ENCODE data around the gene STT3B. TPM values are rescaled to one million over a fixed set of nuclear protein-coding genes. Genes with fewer than 3 reads are reported as not detected.

The STT3B gene
- total RNA-seq, 1 experiment from 2014 or later = 202 TPM

GRCh38 chr3:31550452-31551251, 17.9 kb downstream of the STT3B start:
- DNase-seq (ENCODE audit: low spot score) = peak; percentile 41

GRCh38 chr3:31551646-31552045, 18.9 kb downstream of the STT3B start:
- DNase-seq (ENCODE audit: low spot score) = no peak

GRCh38 chr3:31552103-31552502, 19.4 kb downstream of the STT3B start:
- DNase-seq (ENCODE audit: low spot score) = no peak

DNA sequence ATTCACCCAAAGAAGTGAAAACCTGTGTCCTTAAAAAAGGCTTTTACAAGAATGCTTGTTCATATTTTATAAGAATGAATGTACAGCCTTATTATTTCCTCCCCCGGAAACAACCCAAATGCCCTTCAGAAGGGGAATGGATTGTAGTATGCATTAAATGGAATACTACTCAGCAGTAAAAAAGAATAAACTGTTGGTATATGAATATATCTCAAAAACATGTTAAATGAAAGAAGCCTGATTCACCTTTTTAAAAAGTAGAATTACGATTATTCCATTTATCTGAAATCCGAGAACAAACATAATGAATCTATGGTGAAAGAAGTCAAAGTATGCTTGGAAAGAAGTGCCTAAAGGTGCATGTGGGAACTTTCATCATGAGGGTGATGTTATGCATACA, 20.5 kb downstream of the STT3B start:
- no peak for DNase-seq (ENCODE audit: low spot score)

DNA sequence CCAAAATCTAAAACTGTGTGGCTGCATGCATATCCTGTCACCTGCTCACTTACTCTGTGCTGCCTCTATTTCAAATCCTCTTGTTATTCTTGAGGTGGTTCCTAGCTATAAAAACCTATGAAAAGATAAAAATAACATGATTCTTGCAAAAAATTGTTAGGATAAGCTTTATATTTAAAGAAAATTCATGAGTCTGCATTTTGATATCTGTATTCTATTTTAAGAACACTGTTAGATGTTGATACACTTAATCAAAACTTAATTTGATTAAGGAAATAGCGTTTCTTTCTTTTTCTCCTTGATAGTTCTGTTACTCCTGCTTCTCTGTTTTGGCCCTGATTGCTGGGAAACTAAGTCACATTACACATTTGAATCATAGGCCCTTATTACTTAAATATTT, 22.5 kb downstream of the STT3B start:
- DNase-seq (ENCODE audit: low spot score) = no peak

DNA sequence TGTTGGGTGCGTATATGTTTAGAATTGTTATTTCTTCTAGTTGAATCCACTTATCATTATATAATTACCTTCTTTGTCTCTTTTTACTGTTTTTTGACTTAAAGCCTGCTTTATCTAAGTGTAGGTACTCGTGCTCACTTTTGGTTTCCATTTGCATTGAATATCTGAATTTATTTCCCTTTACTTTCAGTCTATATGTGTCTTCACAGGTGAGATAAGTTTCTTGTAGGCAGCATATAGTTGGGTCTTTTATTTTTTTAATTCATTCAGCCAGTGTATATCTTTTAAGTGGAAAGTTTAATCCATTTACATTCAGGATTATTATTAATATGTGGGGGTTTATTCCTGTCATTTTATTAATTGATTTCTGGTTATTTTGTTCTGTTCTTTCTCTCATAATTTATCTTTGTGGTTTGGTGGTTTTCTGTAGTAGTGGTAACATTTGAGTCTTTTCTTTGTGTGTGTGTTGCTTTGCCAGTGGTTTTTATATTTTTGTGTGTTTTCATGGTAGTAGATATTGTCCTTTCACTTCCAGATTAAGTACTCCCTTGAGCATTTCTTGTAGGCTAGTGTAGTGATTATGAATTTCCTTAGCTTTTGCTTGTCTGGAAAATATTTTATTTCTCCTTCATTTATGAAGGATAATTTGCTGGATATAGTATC, 27.3 kb downstream of the STT3B start:
- DNase-seq (ENCODE audit: low spot score) = no peak

- DNase-seq (ENCODE audit: low spot score) = no peak
Measured at GRCh38 chr3:31561891-31562290, 29.2 kb downstream of the STT3B start.

DNA sequence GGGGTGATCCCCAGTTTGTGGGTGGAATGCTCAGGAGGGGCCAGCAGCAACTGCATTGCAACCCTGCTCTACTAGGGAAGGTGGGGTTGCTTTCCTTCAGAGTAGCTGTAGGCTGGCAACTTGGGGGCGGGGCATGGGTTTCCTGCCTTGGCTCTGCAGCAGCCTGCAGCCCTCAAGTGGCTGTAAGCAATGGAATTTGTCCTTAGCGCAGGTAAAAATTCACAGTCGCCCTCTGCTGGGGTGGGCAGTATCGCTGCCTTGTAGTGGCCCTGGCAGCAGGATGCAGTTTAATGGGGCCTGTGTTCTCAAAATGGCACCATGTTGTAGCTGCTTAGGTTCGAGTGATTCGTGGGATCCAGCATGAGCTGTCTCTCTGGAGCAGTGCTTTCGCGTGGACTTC, 29.8 kb downstream of the STT3B start:
- no peak for DNase-seq (ENCODE audit: low spot score)

GRCh38 chr3:31565288-31565687, 32.6 kb downstream of the STT3B start:
- DNase-seq (ENCODE audit: low spot score) = no peak

- no peak for DNase-seq (ENCODE audit: low spot score)
Measured at GRCh38 chr3:31567036-31567435, 34.3 kb downstream of the STT3B start.

DNA sequence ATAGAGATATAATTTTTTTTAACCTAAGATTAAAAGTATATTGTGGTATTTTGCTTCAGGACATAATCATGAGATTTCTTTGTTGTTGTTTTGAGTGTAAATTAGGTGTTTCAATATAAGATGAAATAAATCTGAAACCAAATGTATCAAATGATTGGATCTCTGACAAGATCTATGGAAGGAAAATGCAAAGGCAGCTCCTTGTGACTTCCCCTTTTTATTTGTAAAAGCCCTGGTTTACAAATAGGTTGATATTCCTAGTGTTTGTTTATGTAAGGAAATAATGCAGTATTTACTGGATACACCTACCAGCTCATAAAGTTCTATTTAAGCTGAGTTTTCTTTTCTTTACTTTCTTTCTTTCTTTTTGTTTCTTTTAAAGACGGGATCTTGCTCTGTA, 35.9 kb downstream of the STT3B start:
- DNase-seq (ENCODE audit: low spot score) = no peak

DNA sequence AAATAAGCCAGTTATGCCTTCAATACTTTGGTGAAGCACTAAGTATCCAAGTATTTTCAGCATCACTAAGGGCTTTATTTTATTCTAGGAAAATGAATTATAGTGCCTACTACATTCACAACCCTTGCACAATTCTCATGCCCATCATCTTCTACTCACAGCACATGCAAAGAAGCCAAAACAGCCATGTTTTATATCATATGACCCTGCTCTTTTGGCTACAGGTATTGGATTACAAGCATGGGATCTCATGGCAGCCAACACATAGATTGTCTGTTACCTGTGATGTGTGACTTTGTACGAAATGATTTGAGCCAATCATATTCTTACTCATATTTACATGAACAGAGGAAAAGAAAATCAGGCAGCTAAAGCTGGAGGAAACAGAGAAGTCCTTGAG, 38.6 kb downstream of the STT3B start:
- no peak for DNase-seq (ENCODE audit: low spot score)

GRCh38 chr3:31572236-31573004, 39.7 kb downstream of the STT3B start:
- DNase-seq (ENCODE audit: low spot score) = no peak

DNA sequence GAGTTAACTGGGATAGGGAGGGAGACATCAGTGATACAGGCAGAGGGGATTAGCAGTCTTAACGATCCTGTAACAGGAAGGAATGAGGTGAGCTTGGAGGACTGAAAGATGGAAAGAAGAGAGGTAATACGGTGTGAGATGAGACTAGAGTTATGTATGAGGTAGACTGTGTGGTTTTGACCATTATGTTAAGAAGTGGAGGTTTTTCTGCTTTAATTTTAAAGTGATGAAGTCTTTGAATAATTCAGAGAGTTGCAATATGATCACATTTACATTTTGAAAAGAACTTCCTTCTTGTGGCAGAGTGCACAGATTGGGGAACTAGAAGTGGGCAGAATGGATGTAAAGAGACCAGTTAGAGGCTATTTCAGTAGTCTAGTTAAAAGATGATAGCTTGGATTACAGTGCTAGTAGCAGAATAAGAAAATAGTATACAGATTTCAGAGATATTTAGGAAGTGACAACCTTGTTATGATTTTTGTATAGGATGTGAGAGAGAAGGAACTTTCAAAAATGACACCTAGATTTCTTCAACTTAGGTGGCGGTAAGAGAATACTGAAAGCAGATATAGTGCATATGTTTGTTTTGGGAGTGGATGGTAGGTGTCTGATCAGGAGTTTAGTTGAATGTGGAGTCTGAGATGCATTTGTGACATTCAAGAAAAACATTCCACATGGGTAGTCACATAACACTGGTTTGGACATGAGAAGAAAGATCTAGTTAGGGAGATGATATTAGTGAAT, 40.5 kb downstream of the STT3B start:
- DNase-seq (ENCODE audit: low spot score) = no peak

- DNase-seq (ENCODE audit: low spot score) = no peak
Measured at GRCh38 chr3:31575448-31575847, 42.7 kb downstream of the STT3B start.

DNA sequence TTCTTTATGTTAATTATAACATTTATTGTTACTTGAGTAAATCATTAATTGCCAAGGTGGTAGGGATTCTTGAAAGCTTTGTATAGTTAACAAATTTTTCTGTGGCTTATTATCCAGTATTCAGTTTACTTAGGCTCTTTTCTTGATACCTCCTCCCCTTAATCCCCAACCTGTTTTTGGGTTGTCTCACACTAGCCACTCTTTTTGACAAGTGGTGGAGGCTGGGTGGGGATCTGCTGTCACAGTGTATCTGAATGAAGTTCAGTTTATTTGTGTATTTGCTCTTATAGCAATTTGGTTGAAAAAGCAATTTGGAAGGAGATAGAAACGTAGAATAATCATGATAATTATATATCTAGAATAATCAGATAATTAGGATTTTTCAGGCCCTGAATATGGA, 43.8 kb downstream of the STT3B start:
- no peak for DNase-seq (ENCODE audit: low spot score)

GRCh38 chr3:31577232-31577631, 44.5 kb downstream of the STT3B start:
- no peak for DNase-seq (ENCODE audit: low spot score)

DNA sequence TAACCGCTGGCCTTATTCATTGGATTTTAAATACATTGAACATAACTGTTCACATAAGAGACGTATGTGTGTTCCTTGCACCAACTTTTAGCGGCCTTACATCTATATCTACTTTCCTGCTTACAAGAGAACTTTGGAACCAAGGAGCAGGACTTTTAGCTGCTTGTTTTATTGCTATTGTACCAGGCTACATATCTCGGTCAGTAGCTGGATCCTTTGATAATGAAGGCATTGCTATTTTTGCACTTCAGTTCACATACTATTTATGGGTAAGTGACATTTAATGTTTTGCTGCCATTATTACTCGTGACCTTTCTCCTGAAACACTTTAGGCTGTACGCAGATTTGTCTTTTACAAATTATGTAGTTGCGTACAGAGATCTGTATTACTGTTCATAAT, 47.1 kb downstream of the STT3B start:
- DNase-seq (ENCODE audit: low spot score) = no peak

DNA sequence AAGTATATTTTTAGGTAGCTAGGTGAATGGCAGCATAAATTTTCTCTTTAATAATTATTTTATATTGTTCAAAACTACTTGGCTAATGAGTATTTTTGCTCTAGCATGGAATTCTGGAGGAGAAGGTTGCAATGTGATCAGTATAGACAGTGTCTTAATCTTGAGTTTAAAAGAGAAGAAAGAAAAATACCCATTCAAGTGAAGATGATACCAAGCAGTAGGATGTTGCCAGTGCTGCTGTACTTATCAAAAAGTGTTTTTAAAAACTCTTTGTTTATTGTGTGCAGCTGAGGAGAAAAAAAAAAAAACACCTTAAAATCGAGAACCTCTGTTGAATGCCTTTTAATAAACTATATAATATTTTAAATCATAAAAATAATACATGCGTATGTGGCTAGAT, 47.9 kb downstream of the STT3B start:
- DNase-seq (ENCODE audit: low spot score) = no peak

- DNase-seq (ENCODE audit: low spot score) = no peak
Measured at GRCh38 chr3:31581660-31582059, 48.9 kb downstream of the STT3B start.

GRCh38 chr3:31589228-31589627, 56.5 kb downstream of the STT3B start:
- DNase-seq (ENCODE audit: low spot score) = no peak

DNA sequence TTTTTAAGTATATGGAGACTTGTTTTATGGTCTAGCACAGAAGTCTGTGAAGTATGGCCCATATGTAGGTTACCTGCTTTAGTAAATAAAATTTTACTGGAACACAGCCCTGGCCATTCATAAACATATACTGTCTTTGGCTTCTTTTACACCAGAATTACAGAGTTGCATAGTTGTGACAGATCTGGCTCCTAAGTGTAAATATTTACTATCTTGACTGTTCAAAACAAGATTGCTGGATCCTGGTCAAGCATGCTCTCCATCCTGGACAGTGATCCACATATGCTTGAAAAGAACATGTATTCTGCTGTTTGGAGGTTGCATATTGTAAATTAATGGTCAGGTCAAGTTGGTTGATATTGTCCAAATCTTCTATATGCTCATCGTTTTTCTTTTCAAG, 57.9 kb downstream of the STT3B start:
- no peak for DNase-seq (ENCODE audit: low spot score)
